NB4 (cell line): Measurements from ENCODE around the gene ZNF592.

Source experiments
- DNase-seq: peaks from one replicate; pipeline ENCODE4 v3.0.0; 2010; ENCODE audit warnings: low read depth
- H3K4me3 ChIP-seq: one replicate; pipeline ENCODE4 v1.5.1; 2011; ENCODE audit warnings: mild to moderate bottlenecking, low read depth, low read length, moderate library complexity
- CTCF ChIP-seq: IDR thresholded peaks from one replicate; pipeline ENCODE4 v1.5.1; 2012; ENCODE audit warnings: low read depth, low read length
- MAX ChIP-seq: IDR thresholded peaks from 2 replicates; pipeline ENCODE4 v1.6.1; 2011; ENCODE audit warnings: low read depth, low read length
- MYC ChIP-seq: IDR thresholded peaks from 2 replicates; pipeline ENCODE4 v1.6.1; 2011; ENCODE audit warnings: low read depth, low read length
- POLR2A ChIP-seq: IDR thresholded peaks from 2 replicates; pipeline ENCODE4 v1.6.1; 2011; ENCODE audit warnings: mild to moderate bottlenecking; ENCODE audit not compliant: insufficient read length; ENCODE audit errors: extremely low read depth

Gene ZNF592

GRCh38 chr15:84811151-84811550 lies 62.8 kb downstream of the ZNF592 start:
- TF ChIP-seq MAX (no peak), POLR2A (no peak), CTCF (no peak), MYC (no peak)
- no peak overlapping the region for H3K4me3 ChIP-seq
- no peak for DNase-seq

- no peak overlapping the region for H3K4me3 ChIP-seq
- no peak for TF ChIP-seq MAX
- TF ChIP-seq CTCF, result no peak
- DNase-seq, result no peak
Measured at GRCh38 chr15:84811828-84812227, 63.4 kb downstream of the ZNF592 start.

GRCh38 chr15:84812842-84813241 lies 64.5 kb downstream of the ZNF592 start:
- no peak overlapping the region for H3K4me3 ChIP-seq
- no peak for TF ChIP-seq MYC
- TF ChIP-seq MAX, result no peak
- no peak for TF ChIP-seq CTCF
- no peak for TF ChIP-seq POLR2A
- DNase-seq, result no peak

- no peak for DNase-seq
- TF ChIP-seq CTCF, result no peak
- no peak for TF ChIP-seq POLR2A
- TF ChIP-seq MAX, result no peak
- TF ChIP-seq MYC, result no peak
- H3K4me3 ChIP-seq, result no peak overlapping the region
Measured at GRCh38 chr15:84813435-84813834, 65.0 kb downstream of the ZNF592 start.

GRCh38 chr15:84813931-84814330 lies 65.5 kb downstream of the ZNF592 start:
- TF ChIP-seq MAX, result no peak
- DNase-seq, result no peak
- H3K4me3 ChIP-seq, result no peak overlapping the region

GRCh38 chr15:84814916-84815315 lies 66.5 kb downstream of the ZNF592 start:
- H3K4me3 ChIP-seq, result no peak overlapping the region
- no peak for TF ChIP-seq POLR2A
- TF ChIP-seq CTCF, result no peak
- TF ChIP-seq MAX, result no peak
- TF ChIP-seq MYC, result no peak
- DNase-seq, result no peak
